Panc1 (cell line): ENCODE data around the gene ASCC1. TPM values are rescaled to one million over a fixed set of nuclear protein-coding genes. Genes with fewer than 3 reads are reported as not detected.

Experiments used
- ATAC-seq: fragments of 200-7000 bp; cut with Tn5 transposase; 2 replicates; pipeline ENCODE4 v1.9.1; 2020; ENCODE audit warnings: mild to moderate bottlenecking, moderate library complexity
- BruUV-seq: library from RNA; stranded (reverse); fragments of 400-500 nt; replicated peaks from 2 replicates; lab custom pipeline; 2021; lab: Mats Ljungman, UMichigan
- CTCF ChIA-PET: fragments of 300-600 bp; sonication (Branson Sonifier 250); formaldehyde crosslinking; loops from one replicate; lab custom pipeline; 2022; ENCODE audit warnings: antibody characterized with exemption; lab: Charles Lee
- POLR2A ChIA-PET: fragments of 300-600 bp; sonication (Branson Sonifier 250); formaldehyde crosslinking; loops from one replicate; lab custom pipeline; 2022; ENCODE audit warnings: antibody characterized with exemption; lab: Charles Lee
- DNase-seq: peaks from one replicate; pipeline ENCODE4 v3.0.0-alpha.2; 2010; ENCODE audit warnings: low read depth, low spot score
- H3K27ac ChIP-seq: 2 replicates; pipeline ENCODE4 v1.5.1; 2011; ENCODE audit warnings: mild to moderate bottlenecking, low read length, inconsistent platforms
- H3K27me3 ChIP-seq: fragments of 200-500 bp; sonication (Bioruptor generic); 2 replicates; pipeline ENCODE4 v1.6.0; 2014; ENCODE audit warnings: low read length, inconsistent platforms; ENCODE audit not compliant: control insufficient read depth, insufficient read depth
- H3K36me3 ChIP-seq: fragments of 200-500 bp; sonication (Bioruptor generic); 2 replicates; pipeline ENCODE4 v1.5.1; 2014; ENCODE audit warnings: inconsistent platforms, mild to moderate bottlenecking, low read length, moderate library complexity; ENCODE audit not compliant: control insufficient read depth, insufficient read depth
- H3K4me1 ChIP-seq: 2 replicates; pipeline ENCODE4 v1.5.1; 2011; ENCODE audit warnings: inconsistent platforms, mild to moderate bottlenecking, low read length, moderate library complexity; ENCODE audit not compliant: control insufficient read depth, insufficient read depth
- H3K4me3 ChIP-seq, 2 experiments: 2 replicates each; pipeline ENCODE4 v1.5.1; 2011 to 2012; ENCODE audit warnings: low read depth in 2 of 2, low read length in 2 of 2, mild to moderate bottlenecking in 2 of 2, inconsistent platforms in 1 of 2, moderate library complexity in 1 of 2
- H3K9me3 ChIP-seq: fragments of 200-500 bp; sonication (Bioruptor generic); 2 replicates; pipeline ENCODE4 v1.5.1; 2014; ENCODE audit warnings: low read depth, mild to moderate bottlenecking, inconsistent platforms, low read length, moderate library complexity; ENCODE audit not compliant: control insufficient read depth, insufficient read depth
- POLR2AphosphoS5 ChIP-seq: IDR thresholded peaks from 2 replicates; pipeline ENCODE4 v1.6.1; 2012; ENCODE audit warnings: mild to moderate bottlenecking, low read depth, low read length, moderate library complexity
- SIN3A ChIP-seq: IDR thresholded peaks from 2 replicates; pipeline ENCODE4 v1.6.1; 2012; ENCODE audit warnings: low read depth, mild to moderate bottlenecking, low read length, moderate library complexity, borderline replicate concordance; ENCODE audit not compliant: insufficient read depth
- TCF7L2 ChIP-seq: IDR thresholded peaks from 2 replicates; pipeline ENCODE4 v1.6.1; 2011; ENCODE audit warnings: mild to moderate bottlenecking, low read depth, low read length, inconsistent platforms
- in situ Hi-C: cut with HindIII; loops from 2 replicates; pipeline ENCODE4 v1.10.0; 2016; ENCODE audit warnings: low sequenced_read_pairs, low pct_unique_long_range_greater_than_20kb
- intact Hi-C: fragments of 100-400 bp; cut with micrococcal nuclease; formaldehyde crosslinking; loops from one replicate; pipeline ENCODE4 v1.10.0; 2022; ENCODE audit not compliant: unreplicated experiment
- total RNA-seq: library from RNA; stranded (reverse); gene quantifications from one replicate; pipeline ENCODE4 v1.2.1, GENCODE V29; 2021; ENCODE audit not compliant: unreplicated experiment
- TF ChIP-seq, protein P1 (sequence below), 2 experiments: IDR thresholded peaks; 2 replicates each; pipeline ENCODE4 v1.6.1; 2011 to 2012; ENCODE audit warnings: low read depth in 2 of 2, control low read depth in 1 of 2, low read length in 1 of 2, mild to moderate bottlenecking in 1 of 2, moderate library complexity in 1 of 2; ENCODE audit not compliant: insufficient read depth in 1 of 2
- TF ChIP-seq, protein P2 (sequence below): fragments of 450-650 bp; IDR thresholded peaks from 2 replicates; pipeline ENCODE4 v1.5.1; 2017; ENCODE audit warnings: mild to moderate bottlenecking

The ASCC1 gene
- total RNA-seq, 1 experiment from 2014 or later: 114 TPM

GRCh38 chr10:72073708-72074573, 142.1 kb downstream of the ASCC1 start:
- in situ Hi-C loops: no loop called here
- Histone ChIP-seq H3K4me3 (no peak overlapping the region), H3K4me1 (peaks cover 25% of the 10 kb centered on the region), H3K27me3 (no peaks in the 10 kb centered on the region), H3K9me3 (no peaks in the 10 kb centered on the region), H3K36me3 (no peaks in the 10 kb centered on the region), H3K27ac (peak overlapping the region; percentile 39; the same call in 1 of the 2 replicates)
- CTCF ChIA-PET: interaction anchor here (0.6 kb wide), 1 partner anchor 255 kb away, joined by 4 read pairs; no protein-coding TSS in a partner anchor
- intact Hi-C loops: no loop called here
- POLR2A ChIA-PET: no interaction called here
- BruUV-seq: no TSS peak
- DNase-seq (no peak), ATAC-seq (peak; percentile 22; the same call in 1 of the 2 replicates)
- TF ChIP-seq POLR2AphosphoS5: no peak
- TF ChIP-seq TCF7L2: no peak
- TF ChIP-seq, protein P1, sequence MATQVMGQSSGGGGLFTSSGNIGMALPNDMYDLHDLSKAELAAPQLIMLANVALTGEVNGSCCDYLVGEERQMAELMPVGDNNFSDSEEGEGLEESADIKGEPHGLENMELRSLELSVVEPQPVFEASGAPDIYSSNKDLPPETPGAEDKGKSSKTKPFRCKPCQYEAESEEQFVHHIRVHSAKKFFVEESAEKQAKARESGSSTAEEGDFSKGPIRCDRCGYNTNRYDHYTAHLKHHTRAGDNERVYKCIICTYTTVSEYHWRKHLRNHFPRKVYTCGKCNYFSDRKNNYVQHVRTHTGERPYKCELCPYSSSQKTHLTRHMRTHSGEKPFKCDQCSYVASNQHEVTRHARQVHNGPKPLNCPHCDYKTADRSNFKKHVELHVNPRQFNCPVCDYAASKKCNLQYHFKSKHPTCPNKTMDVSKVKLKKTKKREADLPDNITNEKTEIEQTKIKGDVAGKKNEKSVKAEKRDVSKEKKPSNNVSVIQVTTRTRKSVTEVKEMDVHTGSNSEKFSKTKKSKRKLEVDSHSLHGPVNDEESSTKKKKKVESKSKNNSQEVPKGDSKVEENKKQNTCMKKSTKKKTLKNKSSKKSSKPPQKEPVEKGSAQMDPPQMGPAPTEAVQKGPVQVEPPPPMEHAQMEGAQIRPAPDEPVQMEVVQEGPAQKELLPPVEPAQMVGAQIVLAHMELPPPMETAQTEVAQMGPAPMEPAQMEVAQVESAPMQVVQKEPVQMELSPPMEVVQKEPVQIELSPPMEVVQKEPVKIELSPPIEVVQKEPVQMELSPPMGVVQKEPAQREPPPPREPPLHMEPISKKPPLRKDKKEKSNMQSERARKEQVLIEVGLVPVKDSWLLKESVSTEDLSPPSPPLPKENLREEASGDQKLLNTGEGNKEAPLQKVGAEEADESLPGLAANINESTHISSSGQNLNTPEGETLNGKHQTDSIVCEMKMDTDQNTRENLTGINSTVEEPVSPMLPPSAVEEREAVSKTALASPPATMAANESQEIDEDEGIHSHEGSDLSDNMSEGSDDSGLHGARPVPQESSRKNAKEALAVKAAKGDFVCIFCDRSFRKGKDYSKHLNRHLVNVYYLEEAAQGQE (IDR thresholded peaks at IDR 0.05; ENCODE audit: insufficient read depth in 1 of 2, low read depth in 2 of 2, low read length in 1 of 2): no peak
- TF ChIP-seq, protein P2, sequence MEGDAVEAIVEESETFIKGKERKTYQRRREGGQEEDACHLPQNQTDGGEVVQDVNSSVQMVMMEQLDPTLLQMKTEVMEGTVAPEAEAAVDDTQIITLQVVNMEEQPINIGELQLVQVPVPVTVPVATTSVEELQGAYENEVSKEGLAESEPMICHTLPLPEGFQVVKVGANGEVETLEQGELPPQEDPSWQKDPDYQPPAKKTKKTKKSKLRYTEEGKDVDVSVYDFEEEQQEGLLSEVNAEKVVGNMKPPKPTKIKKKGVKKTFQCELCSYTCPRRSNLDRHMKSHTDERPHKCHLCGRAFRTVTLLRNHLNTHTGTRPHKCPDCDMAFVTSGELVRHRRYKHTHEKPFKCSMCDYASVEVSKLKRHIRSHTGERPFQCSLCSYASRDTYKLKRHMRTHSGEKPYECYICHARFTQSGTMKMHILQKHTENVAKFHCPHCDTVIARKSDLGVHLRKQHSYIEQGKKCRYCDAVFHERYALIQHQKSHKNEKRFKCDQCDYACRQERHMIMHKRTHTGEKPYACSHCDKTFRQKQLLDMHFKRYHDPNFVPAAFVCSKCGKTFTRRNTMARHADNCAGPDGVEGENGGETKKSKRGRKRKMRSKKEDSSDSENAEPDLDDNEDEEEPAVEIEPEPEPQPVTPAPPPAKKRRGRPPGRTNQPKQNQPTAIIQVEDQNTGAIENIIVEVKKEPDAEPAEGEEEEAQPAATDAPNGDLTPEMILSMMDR: no peak
- no peak for TF ChIP-seq SIN3A

DNA sequence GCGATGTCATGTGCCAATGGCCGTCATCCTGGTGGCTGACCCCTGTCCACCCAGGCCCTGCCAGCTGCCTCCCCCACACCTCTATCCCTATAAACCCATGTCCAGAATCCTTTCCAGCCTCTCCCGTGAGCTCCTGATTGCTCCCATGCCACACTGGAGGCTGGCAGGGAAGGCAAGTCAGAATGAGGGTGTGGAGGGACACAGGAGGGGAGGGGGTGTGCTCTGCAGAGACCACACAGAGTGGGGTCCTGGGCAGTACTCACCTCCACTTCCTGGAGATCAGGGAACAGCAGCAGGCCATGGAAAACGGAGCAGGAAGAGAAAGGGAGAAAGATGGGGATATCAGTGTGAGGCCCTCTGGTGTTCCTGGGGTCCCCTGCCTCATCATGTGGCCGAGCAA, 143.4 kb downstream of the ASCC1 start:
- no peak for DNase-seq
- Histone ChIP-seq H3K27me3 (no peaks in the 10 kb centered on the region), H3K9me3 (no peaks in the 10 kb centered on the region), H3K4me1 (peaks cover 38% of the 10 kb centered on the region), H3K4me3 (no peak overlapping the region), H3K27ac (peak overlapping the region; percentile 39; the same call in 1 of the 2 replicates), H3K36me3 (no peaks in the 10 kb centered on the region)
- ChIA-PET POLR2A (no interaction called here), CTCF (interaction anchor here (0.5 kb wide), 1 partner anchor 15 kb away, joined by 3 read pairs; no protein-coding TSS in a partner anchor)
- intact Hi-C loops (no loop called here), in situ Hi-C loops (no loop called here)
- BruUV-seq: no TSS peak
- no peak for ATAC-seq
- TF ChIP-seq TCF7L2 (no peak), SIN3A (no peak), POLR2AphosphoS5 (no peak)
- TF ChIP-seq, protein P1 (IDR thresholded peaks at IDR 0.05; ENCODE audit: insufficient read depth in 1 of 2, low read depth in 2 of 2, low read length in 1 of 2): no peak
- TF ChIP-seq, protein P2: no peak
